PFSK-1 (cell line): Measurements from ENCODE around the gene RAD9A.

Experiments used
- FOXP2 ChIP-seq: optimal IDR thresholded peaks from 2 replicates; pipeline ENCODE3; 2011; ENCODE audit warnings: borderline replicate concordance, control low read depth, inconsistent platforms; ENCODE audit not compliant: insufficient read depth; ENCODE audit errors: extremely low read length, extremely low read depth
- POLR2AphosphoS5 ChIP-seq: IDR thresholded peaks from 2 replicates; pipeline ENCODE4 v1.6.1; 2012; ENCODE audit warnings: low read depth, mild to moderate bottlenecking, control low read depth, low read length, moderate library complexity
- SIN3A ChIP-seq: IDR thresholded peaks from 2 replicates; pipeline ENCODE4 v1.6.1; 2012; ENCODE audit warnings: mild to moderate bottlenecking, low read length, moderate library complexity, borderline replicate concordance; ENCODE audit not compliant: insufficient read depth
- TAF1 ChIP-seq: IDR thresholded peaks from 2 replicates; pipeline ENCODE4 v1.6.1; 2012; ENCODE audit warnings: low read length, control low read depth, borderline replicate concordance; ENCODE audit not compliant: insufficient read depth
- TF ChIP-seq, protein P1 (sequence below), 2 experiments: IDR thresholded peaks; 2 replicates each; pipeline versions ENCODE4 v1.6.1 to v1.8.0; 2011 to 2012; ENCODE audit warnings: low read depth in 2 of 2, low read length in 2 of 2, control low read depth in 1 of 2, inconsistent platforms in 1 of 2, mild to moderate bottlenecking in 1 of 2, moderate library complexity in 1 of 2; ENCODE audit not compliant: insufficient read depth in 1 of 2

The RAD9A gene

DNA sequence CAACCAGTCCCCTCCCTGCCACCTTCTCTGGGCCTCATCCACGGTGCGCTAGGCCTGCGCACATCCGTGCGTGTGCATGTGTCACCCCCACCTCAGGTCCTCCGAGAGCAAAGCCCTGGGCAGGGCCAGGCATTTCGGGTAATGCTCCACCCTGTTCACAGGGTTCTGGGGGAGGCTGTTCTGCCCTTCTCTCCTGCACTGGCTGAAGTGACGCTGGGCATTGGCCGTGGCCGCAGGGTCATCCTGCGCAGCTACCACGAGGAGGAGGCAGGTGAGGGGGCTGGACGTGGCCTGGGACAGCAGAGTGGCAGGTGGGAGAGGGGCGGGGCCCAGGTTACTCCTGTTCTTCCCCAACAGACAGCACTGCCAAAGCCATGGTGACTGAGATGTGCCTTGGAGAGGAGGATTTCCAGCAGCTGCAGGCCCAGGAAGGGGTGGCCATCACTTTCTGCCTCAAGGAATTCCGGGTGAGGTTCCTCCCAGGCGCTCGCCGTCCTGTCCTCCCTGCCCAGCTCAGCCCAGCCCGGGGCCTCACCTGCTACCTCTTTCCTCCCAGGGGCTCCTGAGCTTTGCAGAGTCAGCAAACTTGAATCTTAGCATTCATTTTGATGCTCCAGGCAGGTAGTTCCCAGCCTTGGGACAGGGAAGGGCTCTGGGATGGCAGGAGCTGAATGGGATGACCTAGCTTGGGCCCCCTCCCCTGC, 3.9 kb downstream of the RAD9A start:
- TF ChIP-seq TAF1 (no peak), FOXP2 (no peak), POLR2AphosphoS5 (no peak), SIN3A (no peak)
- TF ChIP-seq, protein P1, sequence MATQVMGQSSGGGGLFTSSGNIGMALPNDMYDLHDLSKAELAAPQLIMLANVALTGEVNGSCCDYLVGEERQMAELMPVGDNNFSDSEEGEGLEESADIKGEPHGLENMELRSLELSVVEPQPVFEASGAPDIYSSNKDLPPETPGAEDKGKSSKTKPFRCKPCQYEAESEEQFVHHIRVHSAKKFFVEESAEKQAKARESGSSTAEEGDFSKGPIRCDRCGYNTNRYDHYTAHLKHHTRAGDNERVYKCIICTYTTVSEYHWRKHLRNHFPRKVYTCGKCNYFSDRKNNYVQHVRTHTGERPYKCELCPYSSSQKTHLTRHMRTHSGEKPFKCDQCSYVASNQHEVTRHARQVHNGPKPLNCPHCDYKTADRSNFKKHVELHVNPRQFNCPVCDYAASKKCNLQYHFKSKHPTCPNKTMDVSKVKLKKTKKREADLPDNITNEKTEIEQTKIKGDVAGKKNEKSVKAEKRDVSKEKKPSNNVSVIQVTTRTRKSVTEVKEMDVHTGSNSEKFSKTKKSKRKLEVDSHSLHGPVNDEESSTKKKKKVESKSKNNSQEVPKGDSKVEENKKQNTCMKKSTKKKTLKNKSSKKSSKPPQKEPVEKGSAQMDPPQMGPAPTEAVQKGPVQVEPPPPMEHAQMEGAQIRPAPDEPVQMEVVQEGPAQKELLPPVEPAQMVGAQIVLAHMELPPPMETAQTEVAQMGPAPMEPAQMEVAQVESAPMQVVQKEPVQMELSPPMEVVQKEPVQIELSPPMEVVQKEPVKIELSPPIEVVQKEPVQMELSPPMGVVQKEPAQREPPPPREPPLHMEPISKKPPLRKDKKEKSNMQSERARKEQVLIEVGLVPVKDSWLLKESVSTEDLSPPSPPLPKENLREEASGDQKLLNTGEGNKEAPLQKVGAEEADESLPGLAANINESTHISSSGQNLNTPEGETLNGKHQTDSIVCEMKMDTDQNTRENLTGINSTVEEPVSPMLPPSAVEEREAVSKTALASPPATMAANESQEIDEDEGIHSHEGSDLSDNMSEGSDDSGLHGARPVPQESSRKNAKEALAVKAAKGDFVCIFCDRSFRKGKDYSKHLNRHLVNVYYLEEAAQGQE (IDR thresholded peaks at IDR 0.05; ENCODE audit: insufficient read depth in 1 of 2, low read depth in 2 of 2, low read length in 2 of 2): no peak

DNA sequence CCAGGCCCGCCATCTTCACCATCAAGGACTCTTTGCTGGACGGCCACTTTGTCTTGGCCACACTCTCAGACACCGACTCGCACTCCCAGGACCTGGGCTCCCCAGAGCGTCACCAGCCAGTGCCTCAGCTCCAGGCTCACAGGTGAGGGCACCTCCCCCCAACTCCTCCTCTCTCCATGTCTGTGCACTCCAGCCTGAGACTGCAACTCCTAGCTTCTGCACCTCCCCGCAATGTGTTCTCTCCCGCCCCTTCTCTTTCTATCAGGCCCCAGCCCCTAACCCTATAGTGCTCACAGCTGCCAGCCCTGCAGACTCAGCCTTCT, 4.4 kb downstream of the RAD9A start:
- TF ChIP-seq SIN3A: no peak
- no peak for TF ChIP-seq POLR2AphosphoS5
- TF ChIP-seq TAF1: no peak
- TF ChIP-seq FOXP2: no peak
- TF ChIP-seq, protein P1 (IDR thresholded peaks at IDR 0.05; ENCODE audit: insufficient read depth in 1 of 2, low read depth in 2 of 2, low read length in 2 of 2): no peak

DNA sequence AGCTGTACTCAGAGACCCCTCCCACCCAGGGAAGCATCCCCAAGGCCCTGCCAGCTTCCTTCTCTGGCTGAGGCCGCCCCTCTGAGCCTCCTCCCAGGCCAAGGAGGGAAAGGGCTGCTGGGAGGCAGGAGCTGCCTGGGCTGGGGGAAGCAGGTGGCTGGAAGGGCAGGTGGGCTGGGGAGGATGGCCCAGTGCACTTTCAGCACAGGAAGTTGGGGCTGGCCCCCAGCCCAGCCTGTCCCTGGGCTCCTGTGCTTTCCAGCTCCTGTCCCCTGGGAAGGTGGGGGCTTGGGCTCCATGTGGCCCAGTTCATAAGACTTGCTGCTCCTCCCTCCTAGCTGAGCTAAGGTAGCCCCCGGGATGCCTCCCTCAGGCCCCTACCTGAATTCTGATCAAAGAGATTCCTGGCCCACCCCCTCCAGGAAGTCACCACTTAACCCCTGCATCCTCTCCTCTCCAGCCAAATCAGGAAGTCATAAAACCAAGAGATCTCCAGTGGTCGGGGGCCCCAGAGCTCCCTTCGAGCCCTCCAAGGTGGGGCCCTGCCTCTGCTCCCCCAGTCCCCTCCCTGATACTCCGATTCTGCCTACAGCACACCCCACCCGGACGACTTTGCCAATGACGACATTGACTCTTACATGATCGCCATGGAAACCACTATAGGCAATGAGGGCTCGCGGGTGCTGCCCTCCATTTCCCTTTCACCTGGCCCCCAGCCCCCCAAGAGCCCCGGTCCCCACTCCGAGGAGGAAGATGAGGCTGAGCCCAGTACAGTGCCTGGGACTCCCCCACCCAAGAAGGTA, 5.0 kb downstream of the RAD9A start:
- TF ChIP-seq, protein P1 (IDR thresholded peaks at IDR 0.05; ENCODE audit: insufficient read depth in 1 of 2, low read depth in 2 of 2, low read length in 2 of 2): no peak
- TF ChIP-seq SIN3A: no peak
- no peak; the same call in 1 of the 2 replicates for TF ChIP-seq POLR2AphosphoS5
- no peak for TF ChIP-seq TAF1
- TF ChIP-seq FOXP2: no peak

DNA sequence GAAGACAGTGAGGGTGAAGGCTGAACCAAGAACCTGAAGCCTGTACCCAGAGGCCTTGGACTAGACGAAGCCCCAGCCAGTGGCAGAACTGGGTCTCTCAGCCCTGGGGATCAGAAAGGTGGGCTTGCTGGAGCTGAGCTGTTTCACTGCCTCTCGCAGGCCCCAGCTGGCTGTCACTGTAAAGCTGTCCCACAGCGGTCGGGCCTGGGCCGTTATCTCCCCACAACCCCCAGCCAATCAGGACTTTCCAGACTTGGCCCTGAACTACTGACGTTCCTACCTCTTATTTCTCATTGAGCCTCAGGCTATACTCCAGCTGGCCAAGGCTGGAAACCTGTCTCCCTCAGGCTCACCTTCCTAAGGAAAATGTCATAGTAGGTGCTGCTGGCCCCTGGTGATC, 5.8 kb downstream of the RAD9A start:
- TF ChIP-seq TAF1 (no peak), FOXP2 (no peak), SIN3A (no peak), POLR2AphosphoS5 (no peak)
- TF ChIP-seq, protein P1 (IDR thresholded peaks at IDR 0.05; ENCODE audit: insufficient read depth in 1 of 2, low read depth in 2 of 2, low read length in 2 of 2): no peak
